GM23248 (cell line): ENCODE measurements around the gene IFT81.

Experiments
- EZH2 ChIP-seq: fragments of 200-600 bp; sonication (generic); IDR thresholded peaks from 2 replicates; pipeline ENCODE4 v1.6.1; 2018; ENCODE audit warnings: antibody characterized with exemption, mild to moderate bottlenecking; ENCODE audit not compliant: insufficient read depth, poor library complexity, severe bottlenecking
- EZH2phosphoT487 ChIP-seq: fragments of 200-600 bp; sonication (generic); IDR thresholded peaks from 2 replicates; pipeline ENCODE4 v1.6.1; 2018; ENCODE audit warnings: antibody characterized with exemption, moderate library complexity, mild to moderate bottlenecking, low read depth; ENCODE audit not compliant: insufficient read depth

DNA sequence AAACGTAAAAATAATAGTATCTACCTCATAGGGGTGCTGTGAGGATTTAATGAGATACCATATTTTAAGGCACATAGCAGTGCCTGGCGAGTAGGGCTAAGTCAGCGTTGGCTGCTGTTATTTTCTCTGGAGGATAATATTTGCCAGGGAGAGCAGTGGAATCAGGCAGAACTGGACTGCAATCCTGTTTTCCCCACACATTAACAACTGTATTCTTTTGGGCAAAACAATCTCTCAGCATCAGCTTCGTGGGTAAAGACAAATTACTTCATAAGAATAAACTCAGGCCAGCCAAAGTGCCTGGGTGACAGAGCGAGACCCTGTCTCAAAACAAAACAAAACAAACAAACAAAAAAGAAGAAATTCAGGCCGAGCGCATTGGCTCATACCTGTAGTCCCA lies 127.2 kb downstream of the IFT81 start:
- TF ChIP-seq EZH2 (no peak), EZH2phosphoT487 (no peak)
